HG03039 (cell line): ENCODE results near the gene NCR3LG1.
"Not testable (repeated sequence)": the region's sequence is repeated elsewhere in the genome, so short reads cannot be mapped to it uniquely, and the experiment has no call there.

Source experiments
- ATAC-seq: cut with Tn5 transposase; IDR thresholded peaks from one replicate; pipeline ENCODE4 v1.9.1; 2021; ENCODE audit warnings: mild to moderate bottlenecking, moderate library complexity; ENCODE audit not compliant: unreplicated experiment

The NCR3LG1 gene

GRCh38 chr11:17408641-17409040, 57.0 kb downstream of the NCR3LG1 start:
- no peak for ATAC-seq

- ATAC-seq = no peak
Measured at GRCh38 chr11:17410606-17411379, 59.2 kb downstream of the NCR3LG1 start.

- ATAC-seq = no peak
Measured at GRCh38 chr11:17411418-17411817, 59.8 kb downstream of the NCR3LG1 start.

GRCh38 chr11:17412488-17413180, 61.0 kb downstream of the NCR3LG1 start:
- no peak for ATAC-seq

- ATAC-seq = no peak
Measured at GRCh38 chr11:17413414-17414316, 62.1 kb downstream of the NCR3LG1 start.

GRCh38 chr11:17414317-17414737, 62.7 kb downstream of the NCR3LG1 start:
- no peak for ATAC-seq

GRCh38 chr11:17414992-17415391, 63.4 kb downstream of the NCR3LG1 start:
- ATAC-seq = no peak

GRCh38 chr11:17415523-17416104, 64.0 kb downstream of the NCR3LG1 start:
- ATAC-seq = no peak

- ATAC-seq = no peak
Measured at GRCh38 chr11:17416492-17416891, 64.9 kb downstream of the NCR3LG1 start.

- no peak for ATAC-seq
Measured at GRCh38 chr11:17418444-17419081, 67.0 kb downstream of the NCR3LG1 start.

- no peak for ATAC-seq
Measured at GRCh38 chr11:17421781-17422180, 70.2 kb downstream of the NCR3LG1 start.

GRCh38 chr11:17423533-17424310, 72.1 kb downstream of the NCR3LG1 start:
- ATAC-seq = no peak

- not testable (repeated sequence) for ATAC-seq
Measured at GRCh38 chr11:17426233-17426632, 74.6 kb downstream of the NCR3LG1 start.
